ENCODE measurements around the gene CLP1. TPM values are rescaled to one million over a fixed set of nuclear protein-coding genes. Genes with fewer than 3 reads are reported as not detected.

The CLP1 gene
- polyA plus RNA-seq, 1 donor (not counting 4 experiments of a cell fraction or from before 2014, with no cell fraction given) = 25.0 TPM

GRCh38 chr11:57619331-57619730 lies 38.2 kb upstream of the CLP1 start:
- Histone ChIP-seq H3K4me3 (ENCODE audit: control insufficient read depth in 2 of 3, extremely low read depth in 1 of 3, insufficient read depth in 2 of 3, low read depth in 1 of 3, low read length in 3 of 3) (no peak overlapping the region), H3K4me2 (ENCODE audit: control insufficient read depth, extremely low read depth, insufficient read depth, low read depth, low read length) (no peak overlapping the region), H3K27ac (ENCODE audit: control insufficient read depth, insufficient read depth, low read length) (no peak overlapping the region), H3K4me1 (ENCODE audit: control insufficient read depth, extremely low read depth, insufficient read depth, low read length) (no peaks in the 10 kb centered on the region), H2AFZ (ENCODE audit: control insufficient read depth, low read length) (no peak overlapping the region), H3K36me3 (ENCODE audit: control insufficient read depth in 2 of 2, extremely low read depth in 1 of 2, insufficient read depth in 2 of 2, low read length in 2 of 2) (no peaks in the 10 kb centered on the region), H3K79me2 (ENCODE audit: control insufficient read depth, insufficient read depth, low read length) (no peaks in the 10 kb centered on the region), H3K9ac (ENCODE audit: control insufficient read depth, extremely low read depth, insufficient read depth, low read length) (no peak overlapping the region), H3K9me3 (ENCODE audit: control insufficient read depth, low read depth, low read length) (no peaks in the 10 kb centered on the region), H3K27me3 (ENCODE audit: control insufficient read depth, extremely low read depth, insufficient read depth, low read length) (peaks cover 3% of the 10 kb centered on the region), H4K20me1 (ENCODE audit: control insufficient read depth, extremely low read depth, insufficient read depth, low read length) (no peaks in the 10 kb centered on the region), H3K9me1 (ENCODE audit: control insufficient read depth, extremely low read depth, insufficient read depth, low read length) (no peaks in the 10 kb centered on the region)
- no peak for FAIRE-seq
- dilution Hi-C loops (cut with MboI; ENCODE audit: extremely low pct_ligation_motif_present, low sequenced_read_pairs) = no loop called here
- no peak for DNase-seq (ENCODE audit: low read depth, low spot score)
- TF ChIP-seq CTCF (optimal IDR thresholded peaks at IDR 0.05 in 1 of 3, IDR thresholded peaks at IDR 0.05 in 1 of 3, conservative IDR thresholded peaks at IDR 0.05 in 1 of 3; ENCODE audit: extremely low read depth in 1 of 3, insufficient read depth in 2 of 3, low read length in 3 of 3) (peak; percentile 25 to 44 (median 32)), EZH2 (IDR thresholded peaks at IDR 0.05; ENCODE audit: low read length) (no peak)

GRCh38 chr11:57620467-57620866 lies 37.1 kb upstream of the CLP1 start:
- no peak for TF ChIP-seq EZH2 (IDR thresholded peaks at IDR 0.05; ENCODE audit: low read length)
- TF ChIP-seq CTCF (optimal IDR thresholded peaks at IDR 0.05 in 1 of 3, IDR thresholded peaks at IDR 0.05 in 1 of 3, conservative IDR thresholded peaks at IDR 0.05 in 1 of 3; ENCODE audit: extremely low read depth in 1 of 3, insufficient read depth in 2 of 3, low read length in 3 of 3) = no peak
- Histone ChIP-seq H3K36me3 (ENCODE audit: control insufficient read depth in 2 of 2, extremely low read depth in 1 of 2, insufficient read depth in 2 of 2, low read length in 2 of 2) (no peaks in the 10 kb centered on the region), H3K79me2 (ENCODE audit: control insufficient read depth, insufficient read depth, low read length) (no peaks in the 10 kb centered on the region), H3K27ac (ENCODE audit: control insufficient read depth, insufficient read depth, low read length) (no peak overlapping the region), H3K4me3 (ENCODE audit: control insufficient read depth in 2 of 3, extremely low read depth in 1 of 3, insufficient read depth in 2 of 3, low read depth in 1 of 3, low read length in 3 of 3) (no peak overlapping the region), H3K4me1 (ENCODE audit: control insufficient read depth, extremely low read depth, insufficient read depth, low read length) (no peaks in the 10 kb centered on the region), H3K27me3 (ENCODE audit: control insufficient read depth, extremely low read depth, insufficient read depth, low read length) (no peaks in the 10 kb centered on the region), H3K9me1 (ENCODE audit: control insufficient read depth, extremely low read depth, insufficient read depth, low read length) (no peaks in the 10 kb centered on the region), H2AFZ (ENCODE audit: control insufficient read depth, low read length) (no peak overlapping the region), H3K9ac (ENCODE audit: control insufficient read depth, extremely low read depth, insufficient read depth, low read length) (no peak overlapping the region), H3K9me3 (ENCODE audit: control insufficient read depth, low read depth, low read length) (no peaks in the 10 kb centered on the region), H3K4me2 (ENCODE audit: control insufficient read depth, extremely low read depth, insufficient read depth, low read depth, low read length) (no peak overlapping the region), H4K20me1 (ENCODE audit: control insufficient read depth, extremely low read depth, insufficient read depth, low read length) (no peaks in the 10 kb centered on the region)
- FAIRE-seq (no peak), DNase-seq (ENCODE audit: low read depth, low spot score) (no peak)
- dilution Hi-C loops (cut with MboI; ENCODE audit: extremely low pct_ligation_motif_present, low sequenced_read_pairs) = no loop called here
